Posterior cingulate gyrus (tissue), 11 donors: ENCODE measurements around the gene TTC23.

Source experiments
- DNase-seq, 10 donors: peaks; one replicate each; pipeline versions ENCODE4 v3.0.0 to v3.0.0-alpha.2; 2020 to 2021; ENCODE audit warnings: mixed read lengths in 3 of 10
- intact Hi-C: fragments of 100-400 bp; cut with DNase I; formaldehyde crosslinking; loops from one replicate; pipeline ENCODE4 v1.15.1; 2023

Gene TTC23

DNA sequence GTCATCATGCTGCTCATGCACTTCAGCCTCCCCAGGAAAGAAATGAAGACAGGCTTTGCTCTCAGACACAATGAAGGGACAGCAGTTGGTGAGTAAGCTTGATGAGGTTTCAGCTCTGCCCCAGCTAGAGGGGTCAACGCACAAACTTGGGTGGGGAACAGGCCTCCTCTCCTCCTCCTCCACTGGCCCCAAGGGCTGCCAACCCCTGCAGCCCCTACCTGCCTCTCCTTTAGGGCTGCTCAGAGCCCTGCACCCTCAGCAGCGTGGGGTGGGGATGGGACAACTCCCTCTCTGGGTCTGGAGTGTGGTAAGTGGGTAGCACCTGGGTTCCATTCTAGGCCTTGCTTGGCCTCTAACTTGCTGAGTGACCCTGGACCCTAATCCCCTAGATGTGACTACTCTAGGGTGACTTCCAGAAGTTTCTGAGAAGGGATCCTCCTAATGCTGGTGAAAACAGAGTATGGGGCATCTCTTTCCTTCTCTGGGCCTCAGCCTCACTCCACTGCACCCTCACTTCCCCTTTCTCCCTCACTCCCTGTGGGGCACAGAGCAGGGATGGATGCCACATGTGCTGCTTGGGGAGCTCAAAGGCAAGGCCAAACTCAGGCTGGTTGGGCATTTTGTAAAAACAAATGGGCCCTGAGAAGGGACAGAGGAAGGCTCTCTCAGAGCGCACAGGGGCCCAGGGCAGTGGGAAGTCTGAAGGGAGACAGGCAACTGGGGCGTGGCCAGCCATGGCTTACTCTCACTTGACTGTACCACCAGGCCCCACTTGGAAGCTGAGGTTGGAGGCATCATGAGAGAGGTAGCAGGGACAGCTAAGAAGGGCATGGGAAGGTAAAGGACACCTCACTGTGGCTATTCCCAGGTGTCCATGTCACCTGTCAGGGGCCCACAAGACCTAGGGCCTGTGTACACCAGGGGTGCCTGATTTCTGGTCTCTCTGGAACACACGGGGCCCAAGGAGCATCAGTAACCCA lies 80.5 kb downstream of the TTC23 start:
- DNase-seq, result no peak
- intact Hi-C loops, result no loop called here

DNA sequence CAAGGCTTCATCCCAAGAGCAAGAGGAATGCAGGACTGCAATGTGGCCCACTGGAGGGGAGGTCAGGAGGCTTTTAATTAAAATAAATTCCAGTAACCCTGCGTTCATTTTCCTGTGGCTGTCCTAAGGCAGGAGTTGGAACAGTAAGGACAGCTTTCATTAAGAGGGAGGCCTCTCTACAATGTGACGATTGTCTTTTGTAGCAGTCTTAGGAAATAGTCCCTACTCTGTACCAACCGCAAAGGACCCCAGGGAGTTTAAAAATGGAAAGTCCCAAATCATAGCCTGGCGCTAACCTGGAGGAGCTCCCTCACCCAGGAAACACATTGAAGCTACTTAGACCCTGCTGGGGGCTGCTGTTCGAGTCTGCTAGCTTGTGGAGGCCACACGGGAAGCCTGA lies 81.7 kb downstream of the TTC23 start:
- no peak for DNase-seq
- intact Hi-C loops, result no loop called here

DNA sequence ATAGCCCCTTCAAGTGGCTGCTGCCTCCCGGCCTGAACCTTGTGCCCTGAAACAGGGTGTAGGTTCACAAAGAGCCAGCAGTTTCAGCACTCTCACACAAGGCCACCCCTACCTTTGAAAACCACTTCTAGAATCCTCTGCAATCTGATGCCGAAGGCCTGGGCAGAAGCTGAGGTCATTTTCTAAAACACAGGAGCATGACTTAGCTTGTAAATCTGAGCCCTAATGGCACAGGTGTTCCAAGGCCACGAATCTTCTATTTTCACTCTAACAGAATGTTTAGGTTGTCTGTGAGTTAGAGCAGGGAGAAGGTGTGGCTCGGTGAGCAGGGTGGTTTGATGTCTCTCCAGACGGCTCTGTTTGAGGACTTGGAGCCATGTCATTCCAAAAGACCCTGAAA lies 82.2 kb downstream of the TTC23 start:
- intact Hi-C loops, result no loop called here
- no peak for DNase-seq

DNA sequence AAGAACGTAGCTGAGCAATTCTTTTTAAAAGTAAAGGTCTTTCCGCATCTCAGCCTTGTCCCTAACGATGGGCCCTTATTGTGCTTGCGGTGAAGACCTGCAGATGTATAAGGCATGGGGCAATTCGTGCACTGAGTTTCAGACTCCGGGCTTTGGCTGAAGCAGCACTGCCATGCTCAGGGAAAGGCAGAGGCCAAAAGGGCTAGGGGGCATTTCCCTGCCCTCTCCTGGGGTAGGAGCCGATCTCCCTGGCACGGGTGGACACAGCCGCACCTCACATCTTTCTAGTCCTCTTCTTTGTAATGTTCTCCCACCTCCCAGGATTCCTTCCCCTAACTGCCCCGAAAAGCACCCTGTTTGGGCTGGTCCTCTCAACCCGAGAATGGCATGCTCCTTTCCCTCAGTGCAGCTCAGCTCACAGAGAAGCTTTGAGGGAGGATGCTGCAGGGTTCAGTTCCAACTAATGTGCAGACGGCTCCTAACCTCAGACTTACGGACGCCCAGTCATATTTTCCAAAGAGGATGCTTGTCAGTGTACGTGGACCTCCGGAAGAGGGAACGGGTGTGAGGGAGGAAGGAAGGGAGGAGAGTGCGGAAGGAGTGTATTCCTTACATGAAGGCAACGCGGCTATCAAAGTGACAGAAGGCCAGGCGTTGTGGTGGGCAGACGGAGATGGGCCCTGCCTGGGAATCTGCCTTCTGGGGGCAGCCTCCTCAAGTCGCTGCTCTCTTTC lies 83.3 kb downstream of the TTC23 start:
- intact Hi-C loops, result no loop called here
- DNase-seq, result no peak

DNA sequence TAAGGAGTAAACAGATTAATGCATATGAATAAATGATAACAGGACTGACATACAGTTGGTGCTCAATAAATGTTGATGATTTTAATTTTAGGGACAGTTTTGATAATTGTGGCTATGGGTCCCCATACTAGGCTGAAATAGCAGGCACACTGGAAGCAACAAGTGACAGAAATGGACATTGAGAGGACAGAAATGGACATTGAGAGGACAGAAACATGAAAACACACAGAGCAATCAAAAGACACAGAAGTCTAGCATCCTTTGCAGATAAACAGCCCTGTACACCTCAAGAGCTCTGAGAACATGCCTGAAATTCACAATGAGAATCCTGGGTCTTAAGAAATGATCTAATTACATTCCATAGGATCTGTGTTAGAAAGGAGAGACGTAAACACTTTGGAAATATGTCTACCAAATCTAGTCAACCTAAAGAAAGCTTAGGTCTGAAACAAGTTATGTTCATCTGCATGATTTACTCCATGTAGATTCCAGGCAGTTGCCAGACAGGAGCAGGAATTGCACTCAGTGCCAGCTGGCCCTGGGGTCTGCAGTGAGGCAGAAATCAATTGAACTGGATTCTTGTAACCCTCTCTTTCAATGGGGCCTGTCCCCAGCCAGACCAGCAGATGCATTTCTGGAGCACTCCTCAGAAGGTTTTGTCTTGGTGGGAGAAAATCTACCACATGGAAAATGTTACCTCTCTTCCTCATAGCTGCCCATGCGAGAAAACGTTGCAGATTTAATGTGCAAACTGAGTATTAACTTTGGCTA lies 84.2 kb downstream of the TTC23 start:
- DNase-seq, result no peak
- intact Hi-C loops, result no loop called here

DNA sequence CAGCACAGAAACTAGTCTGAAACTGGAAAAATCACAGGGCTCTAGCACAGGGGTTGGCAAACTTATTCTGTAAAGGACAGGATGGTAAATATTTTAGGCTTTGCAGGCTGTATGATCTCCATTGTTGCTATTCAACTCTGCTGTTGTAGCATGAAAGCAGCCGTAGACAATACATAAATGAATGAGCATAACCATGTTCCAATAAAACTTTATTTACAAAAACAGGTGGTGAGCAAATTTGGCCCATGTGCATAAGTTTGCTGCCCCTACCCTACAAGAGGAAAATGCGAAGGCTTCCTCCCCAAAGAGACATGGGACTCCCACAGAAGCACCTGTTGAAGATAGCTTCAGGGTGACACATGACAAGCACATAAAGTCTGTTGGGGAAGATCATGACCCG lies 85.3 kb downstream of the TTC23 start:
- intact Hi-C loops, result no loop called here

DNA sequence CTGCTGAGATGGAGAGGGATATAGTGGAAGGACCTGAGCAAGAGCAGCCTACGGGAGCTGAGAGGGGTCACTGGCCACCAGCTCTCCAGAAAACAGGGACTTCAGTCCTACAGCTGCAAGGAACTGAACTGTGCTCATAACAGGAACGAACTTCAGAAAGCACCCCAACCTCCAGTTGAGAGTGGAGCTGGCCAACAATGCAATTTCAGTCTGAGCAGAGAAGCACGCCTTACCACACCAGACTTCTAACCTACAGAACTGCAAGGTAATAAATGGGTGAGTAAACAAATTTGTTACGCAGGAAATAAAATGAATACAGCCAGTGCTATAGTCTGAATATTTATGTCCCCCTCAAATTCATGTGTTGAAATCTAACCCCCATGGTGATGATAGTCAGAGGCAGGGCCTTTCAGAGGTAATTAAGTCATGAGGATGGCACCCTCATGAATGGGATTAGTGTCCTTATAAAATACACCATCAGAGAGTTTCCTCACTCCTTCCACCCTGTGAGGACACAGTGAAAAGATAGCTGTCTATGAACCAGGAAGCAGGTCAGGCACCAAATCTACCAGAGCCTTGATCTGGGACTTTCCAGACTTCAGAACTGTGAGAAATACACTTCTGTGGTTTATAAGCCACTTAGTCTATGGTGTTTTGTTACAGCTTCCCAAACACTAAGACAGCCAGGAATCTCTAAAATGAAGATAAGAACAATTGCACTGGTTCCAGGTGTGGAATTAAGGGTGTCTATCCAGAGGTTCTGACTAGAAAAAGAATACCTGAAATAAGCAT lies 85.9 kb downstream of the TTC23 start:
- DNase-seq, result no peak
- intact Hi-C loops, result no loop called here

More for the DNA sequence above, 85.3 kb downstream of the TTC23 start:
- DNase-seq, result no peak

DNA sequence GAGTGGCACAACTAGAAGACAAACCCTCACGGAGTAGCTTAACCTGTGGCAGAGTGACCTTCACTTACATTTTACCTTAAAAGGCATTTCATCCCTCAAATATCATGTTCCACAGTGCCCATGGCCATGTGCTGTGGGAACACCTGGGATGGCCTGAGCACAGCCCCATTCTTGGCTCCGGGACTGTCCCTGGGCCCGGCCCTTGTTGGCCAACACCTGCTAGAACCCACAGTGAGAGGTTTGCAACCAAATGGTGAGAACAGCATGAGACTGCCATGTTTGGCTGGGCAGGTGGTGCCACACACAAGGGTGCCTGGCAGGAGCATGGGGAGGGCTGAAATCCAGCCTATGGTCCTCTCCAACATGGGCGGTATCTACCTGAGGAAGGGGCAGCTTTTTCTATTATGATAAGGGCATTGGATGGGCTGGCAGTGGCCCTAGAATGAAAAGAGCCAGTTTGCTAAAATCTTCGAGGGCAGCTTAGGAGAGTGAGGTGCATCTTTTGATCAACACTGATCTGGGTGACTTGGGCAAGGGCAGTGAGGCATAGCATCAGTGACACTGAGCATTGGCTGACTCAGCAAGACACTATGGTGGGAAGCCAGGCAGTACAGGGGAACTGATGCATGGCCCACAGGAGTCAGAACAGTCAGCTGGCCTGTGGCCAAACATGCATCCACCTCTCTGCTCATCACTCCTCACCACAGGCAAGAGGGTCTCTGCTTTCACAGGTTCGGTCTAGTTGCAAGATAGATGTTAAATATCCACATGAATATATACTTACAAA lies 90.6 kb downstream of the TTC23 start:
- intact Hi-C loops, result no loop called here

DNA sequence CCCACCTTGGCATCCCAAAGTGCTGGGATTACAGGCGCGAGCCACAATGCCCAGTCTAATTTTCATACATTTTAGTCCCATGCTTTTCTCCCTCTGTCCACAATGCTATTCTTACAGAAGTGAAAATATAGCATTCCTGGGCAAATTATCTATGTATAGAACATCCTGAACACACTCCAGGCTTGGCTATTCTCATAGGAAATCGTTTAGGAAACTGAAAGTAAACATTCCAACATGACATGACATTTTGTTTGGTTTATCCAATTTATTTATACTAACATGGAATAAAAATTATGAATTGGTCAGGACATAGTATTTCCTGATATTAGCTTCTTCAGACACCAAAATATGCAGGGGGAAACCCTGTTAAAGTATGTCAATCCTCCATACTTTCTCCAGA lies 91.9 kb downstream of the TTC23 start:
- intact Hi-C loops, result no loop called here
- DNase-seq, result no peak

More for the DNA sequence above, 90.6 kb downstream of the TTC23 start:
- no peak for DNase-seq

DNA sequence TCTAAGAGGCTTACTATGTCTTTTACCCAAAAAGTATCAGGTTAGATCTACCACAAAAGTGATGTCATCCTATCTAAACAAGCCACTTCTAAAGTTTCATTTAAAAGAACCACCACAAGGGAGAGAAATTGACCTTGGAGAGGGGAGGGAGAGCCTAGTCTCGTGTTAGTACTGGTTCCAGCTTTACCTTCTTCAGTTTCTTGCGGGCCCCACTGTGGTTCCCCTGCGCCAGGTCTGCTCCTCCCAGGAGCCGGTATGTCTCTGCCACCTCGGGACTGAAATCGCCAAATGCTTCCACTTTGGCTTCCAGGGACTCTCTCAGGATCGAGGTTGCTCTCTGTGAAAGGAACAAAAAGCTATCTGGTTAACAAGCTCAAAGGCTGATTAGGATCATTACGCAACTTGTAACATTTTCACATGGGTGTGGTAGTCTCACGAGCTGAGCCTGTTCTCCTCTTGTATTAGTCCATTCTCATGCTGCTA lies 93.4 kb downstream of the TTC23 start:
- DNase-seq, result no peak
- intact Hi-C loops, result no loop called here

DNA sequence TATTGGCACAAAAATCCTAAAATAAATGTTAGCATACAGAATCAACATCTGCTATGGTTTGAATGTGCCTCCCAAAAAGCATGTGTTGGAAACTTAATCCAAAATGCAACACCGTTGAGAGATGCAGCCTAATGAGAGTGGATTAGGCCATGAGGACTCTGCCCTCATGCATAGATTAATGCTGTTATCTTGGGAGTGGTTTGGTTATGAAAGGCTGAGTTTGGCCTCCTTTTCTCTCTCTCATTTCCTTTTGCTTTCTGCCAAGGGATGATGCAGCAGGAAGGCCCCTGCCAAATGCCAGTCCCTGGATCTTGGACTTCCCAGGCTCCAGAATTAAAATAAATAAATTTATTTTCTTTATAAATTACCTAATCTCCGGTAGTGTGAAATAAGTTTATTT lies 95.1 kb downstream of the TTC23 start:
- intact Hi-C loops, result no loop called here
- DNase-seq, result peak in 1 of 10 donors; percentile 22

DNA sequence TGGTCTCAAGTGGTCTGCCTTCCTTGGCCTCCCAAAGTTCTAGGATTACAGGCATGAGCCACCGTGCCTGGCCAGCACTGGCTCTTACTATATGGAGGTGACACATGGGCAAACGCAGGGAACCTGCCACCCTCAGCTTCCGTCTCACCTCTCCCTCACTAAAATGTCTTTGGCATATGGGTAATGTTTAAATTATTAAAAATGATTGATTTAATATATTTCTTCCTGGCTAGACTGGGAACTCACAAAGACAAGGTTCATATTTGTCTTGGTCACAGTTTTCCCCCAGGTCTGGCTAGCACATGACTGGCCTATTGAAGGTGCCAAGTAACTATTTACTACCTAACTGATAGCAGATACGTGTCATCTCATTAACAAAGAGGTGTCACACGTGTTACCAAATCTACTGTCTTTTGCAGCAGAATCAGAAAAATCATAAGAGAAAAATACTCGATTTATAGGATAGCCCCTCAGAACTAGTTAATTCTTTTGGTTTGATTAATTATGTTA lies 96.3 kb downstream of the TTC23 start:
- intact Hi-C loops, result no loop called here

DNA sequence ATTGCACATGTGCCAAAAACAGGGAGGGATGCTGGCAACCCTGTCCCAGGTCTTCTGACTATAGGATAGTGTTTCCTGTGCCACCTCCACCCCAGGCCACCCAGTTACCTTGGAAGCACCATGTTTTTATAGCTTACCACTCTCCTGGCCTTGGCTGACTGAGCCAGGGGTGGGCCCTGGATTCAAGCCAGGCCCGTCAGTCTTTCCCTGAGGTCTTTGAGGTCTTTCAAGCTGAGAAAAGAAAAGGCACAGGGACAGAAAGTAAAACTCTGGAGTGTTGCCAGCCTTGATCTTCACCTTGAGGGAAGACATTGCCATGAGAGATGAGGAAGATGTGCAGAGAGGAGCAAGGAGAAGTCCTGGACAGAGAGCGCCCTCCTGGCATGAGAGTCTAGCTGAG lies 98.2 kb downstream of the TTC23 start:
- intact Hi-C loops, result no loop called here
- DNase-seq, result no peak

More for the DNA sequence above, 96.3 kb downstream of the TTC23 start:
- DNase-seq, result peak in 1 of 10 donors; percentile 36

DNA sequence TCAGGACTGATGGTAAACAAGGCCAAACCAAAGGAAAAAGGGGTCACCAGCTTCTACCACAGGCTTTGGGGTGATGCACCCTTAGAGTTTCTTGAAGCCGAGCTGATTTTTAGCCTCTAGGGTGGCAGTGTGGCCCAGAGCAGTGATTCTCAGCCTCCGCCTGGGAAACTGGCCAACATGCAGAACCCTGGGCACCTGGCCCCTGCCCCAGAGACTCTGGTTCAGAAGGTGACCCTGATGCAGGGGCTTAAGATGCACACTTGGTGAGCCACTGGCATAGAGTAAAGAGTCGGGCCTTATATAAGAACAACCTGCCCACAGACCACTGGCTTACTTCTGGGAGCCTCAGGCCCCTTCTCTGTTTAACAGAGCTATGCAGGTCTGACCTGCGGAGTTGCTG lies 100.0 kb downstream of the TTC23 start:
- no peak for DNase-seq
- intact Hi-C loops, result no loop called here

DNA sequence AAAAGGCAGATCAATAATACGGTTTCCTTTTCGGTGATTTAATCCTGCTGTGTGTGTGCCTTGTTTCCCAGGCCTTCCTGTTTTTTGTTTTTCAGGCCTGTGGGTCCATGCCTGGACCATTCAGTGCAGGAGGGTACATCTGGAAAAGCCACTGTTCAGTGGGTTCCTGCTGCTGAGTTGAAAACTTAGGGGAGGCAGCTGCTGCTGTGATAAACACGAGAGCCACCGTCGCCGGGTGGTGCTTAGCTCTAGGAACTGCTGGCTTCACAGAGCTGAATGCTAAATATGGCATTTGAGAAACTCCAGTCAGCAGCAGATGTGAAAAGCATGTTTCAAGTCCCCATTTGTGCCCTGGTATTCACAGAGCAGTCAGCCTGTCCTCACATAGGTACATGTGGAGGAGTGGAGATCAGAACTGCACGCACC lies 100.5 kb downstream of the TTC23 start:
- intact Hi-C loops, result no loop called here
- DNase-seq, result peak in 7 of 10 donors; percentile 30 to 93 (median 68)

DNA sequence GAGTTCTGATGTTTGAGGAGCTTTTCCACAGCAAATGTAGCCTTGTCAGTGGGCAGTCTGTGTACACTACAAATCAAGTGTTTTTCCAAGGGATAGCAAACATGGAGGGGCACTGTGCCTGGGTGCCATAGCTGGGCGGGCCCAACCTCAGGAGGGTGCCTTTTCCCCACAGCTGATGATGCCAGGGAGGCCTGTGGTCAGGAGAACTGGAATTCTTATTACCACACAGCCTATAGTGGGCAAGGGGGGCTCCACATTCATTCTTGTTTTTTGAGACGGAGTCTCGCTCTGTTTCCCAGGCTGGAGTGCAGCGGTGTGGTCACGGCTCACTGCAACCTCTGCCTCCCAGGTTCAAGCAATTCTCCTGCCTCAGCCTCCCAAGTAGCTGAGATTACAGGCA lies 102.7 kb downstream of the TTC23 start:
- intact Hi-C loops, result no loop called here
- DNase-seq, result no peak

DNA sequence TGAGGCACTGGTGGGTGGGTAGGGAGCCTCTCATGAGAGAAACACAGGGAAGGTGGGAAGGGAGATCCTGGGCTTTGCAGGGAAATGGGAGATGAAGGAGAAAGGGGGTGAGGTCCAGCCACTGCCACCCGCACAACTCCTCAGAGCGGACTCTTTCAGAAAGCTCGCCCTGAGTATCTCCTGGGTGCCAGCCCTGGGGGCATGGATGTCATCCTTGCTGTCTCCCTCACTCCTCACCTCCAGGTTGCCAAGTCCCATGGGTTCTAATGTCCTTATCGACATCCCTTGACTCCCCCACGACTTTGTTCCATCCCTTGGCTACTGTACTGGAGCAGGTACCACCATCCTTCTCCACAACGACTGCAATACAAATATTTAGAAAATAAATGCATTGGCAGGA lies 103.6 kb downstream of the TTC23 start:
- intact Hi-C loops, result no loop called here
- DNase-seq, result no peak

DNA sequence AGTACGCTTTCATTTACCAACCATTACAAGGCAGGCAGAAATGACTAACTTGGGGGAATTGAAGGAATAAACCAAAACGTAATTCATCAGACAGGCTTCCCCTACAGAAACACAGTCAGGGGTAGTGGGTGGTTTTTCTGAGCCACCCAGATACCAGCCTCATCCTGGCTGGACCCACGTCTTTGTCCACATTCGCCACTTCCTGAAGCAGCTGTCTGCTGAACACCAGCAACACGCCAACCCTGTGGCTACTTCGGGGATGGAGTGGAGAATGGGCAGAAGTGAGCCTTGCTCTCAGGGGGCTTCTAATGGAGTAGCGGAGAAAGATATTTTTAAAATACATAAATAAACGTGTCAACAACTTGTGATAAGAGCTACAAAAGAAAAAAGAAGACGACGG lies 104.4 kb downstream of the TTC23 start:
- intact Hi-C loops, result no loop called here

More for the DNA sequence above, 104.4 kb downstream of the TTC23 start:
- no peak for DNase-seq
